HG02642 (cell line): ENCODE measurements around the gene PSME1.

Experiments
- ATAC-seq: cut with Tn5 transposase; IDR thresholded peaks from one replicate; pipeline ENCODE4 v1.9.1; 2021; ENCODE audit warnings: mild to moderate bottlenecking; ENCODE audit not compliant: unreplicated experiment, poor library complexity

PSME1 gene

GRCh38 chr14:24162093-24162492 is 26.1 kb downstream of the PSME1 start:
- ATAC-seq = no peak

- no peak for ATAC-seq
These were observed 28.6 kb downstream of the PSME1 start for GRCh38 chr14:24164518-24164991.

GRCh38 chr14:24165785-24166184 is 29.8 kb downstream of the PSME1 start:
- no peak for ATAC-seq

- no peak for ATAC-seq
These were observed 31.6 kb downstream of the PSME1 start for GRCh38 chr14:24167469-24168114.

- ATAC-seq = peak; percentile 70
These were observed 35.6 kb downstream of the PSME1 start, which contains the start of gene REC8 for GRCh38 chr14:24171422-24172260. TSS of gene REC8 (plus strand) at chr14:24172080. CDS start at chr14:24172553, 473 bp downstream.

GRCh38 chr14:24172261-24172860 is 36.4 kb downstream of the PSME1 start:
- no peak for ATAC-seq

- ATAC-seq = no peak
These were observed 36.9 kb downstream of the PSME1 start for GRCh38 chr14:24172871-24173281.

- no peak for ATAC-seq
These were observed 40.6 kb downstream of the PSME1 start for GRCh38 chr14:24176599-24176998.

GRCh38 chr14:24177041-24177825 is 41.2 kb downstream of the PSME1 start:
- no peak for ATAC-seq

- ATAC-seq = no peak
These were observed 41.9 kb downstream of the PSME1 start for GRCh38 chr14:24177891-24178290.

GRCh38 chr14:24178399-24179178 is 42.6 kb downstream of the PSME1 start:
- no peak for ATAC-seq

GRCh38 chr14:24179294-24179960 is 43.4 kb downstream of the PSME1 start:
- ATAC-seq = no peak

GRCh38 chr14:24179961-24180796 is 44.2 kb downstream of the PSME1 start:
- ATAC-seq = no peak

GRCh38 chr14:24181371-24182077 is 45.5 kb downstream of the PSME1 start:
- no peak for ATAC-seq

GRCh38 chr14:24182110-24182882 is 46.3 kb downstream of the PSME1 start:
- ATAC-seq = no peak

GRCh38 chr14:24183014-24183481 is 47.1 kb downstream of the PSME1 start:
- no peak for ATAC-seq
